ENCODE data around the gene UNC13A.
"Not testable (repeated sequence)": the region's sequence is repeated elsewhere in the genome, so short reads cannot be mapped to it uniquely, and the experiment has no call there.

UNC13A gene

DNA sequence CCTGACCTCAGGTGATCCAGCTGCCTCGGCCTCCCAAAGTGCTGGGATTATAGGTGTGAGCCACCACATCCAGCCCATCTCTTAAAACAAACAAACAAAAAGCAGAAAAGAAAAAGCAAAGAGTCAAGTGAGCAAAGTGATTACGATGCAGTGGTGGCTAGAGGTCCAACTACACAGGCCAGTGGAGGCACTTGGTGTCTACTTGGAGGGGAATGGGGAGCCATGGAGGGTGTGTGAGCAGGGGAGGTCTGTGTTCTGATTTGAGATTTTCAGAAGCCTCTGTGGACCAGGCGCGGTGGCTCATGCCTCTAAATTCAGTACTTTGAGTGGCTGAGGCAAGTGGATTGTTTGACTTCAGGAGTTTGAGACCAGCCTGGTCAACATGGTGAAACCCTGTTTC is 126.1 kb downstream of the UNC13A start:
- DNase-seq, result no peak

DNA sequence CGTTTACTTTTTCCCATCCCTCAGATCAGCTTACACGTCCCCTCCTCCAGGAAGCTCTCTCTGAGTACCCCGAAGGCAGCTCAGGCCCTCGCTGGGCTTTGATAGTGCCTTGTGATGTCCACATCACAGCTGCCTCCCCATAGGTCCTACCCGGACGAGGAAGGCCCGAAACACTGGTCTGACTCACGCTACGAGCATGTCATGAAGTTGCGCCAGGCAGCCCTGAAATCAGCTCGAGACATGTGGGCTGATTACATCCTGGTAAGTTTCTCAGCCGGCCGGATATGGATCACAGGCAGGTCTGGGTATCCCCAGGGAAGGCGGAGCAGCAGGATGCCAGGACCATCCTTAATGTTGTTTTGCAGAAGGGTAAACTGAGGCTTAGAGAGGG is 128.0 kb downstream of the UNC13A start:
- DNase-seq, result peak in 1 of 2 donors; percentile 55

DNA sequence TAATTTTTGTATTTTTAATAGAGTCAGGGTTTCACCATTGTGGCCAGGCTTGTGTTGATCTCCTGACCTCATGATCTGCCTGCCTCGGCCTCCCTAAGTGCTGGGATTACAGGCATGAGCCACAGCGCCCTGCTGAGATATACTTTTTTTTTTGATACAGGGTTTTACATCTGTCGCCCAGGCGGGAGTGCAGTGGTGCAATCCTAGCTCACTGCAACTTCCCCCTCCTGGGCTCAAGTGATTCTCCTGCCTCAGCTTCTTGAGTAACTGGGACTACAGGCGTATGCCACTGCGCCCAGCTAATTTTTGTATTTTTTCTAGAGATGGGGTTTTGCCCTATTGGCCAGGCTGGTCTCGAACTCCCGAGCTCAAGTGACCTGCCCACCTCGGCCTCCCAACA is 130.7 kb downstream of the UNC13A start:
- DNase-seq, result peak in 1 of 2 donors; percentile 51

DNA sequence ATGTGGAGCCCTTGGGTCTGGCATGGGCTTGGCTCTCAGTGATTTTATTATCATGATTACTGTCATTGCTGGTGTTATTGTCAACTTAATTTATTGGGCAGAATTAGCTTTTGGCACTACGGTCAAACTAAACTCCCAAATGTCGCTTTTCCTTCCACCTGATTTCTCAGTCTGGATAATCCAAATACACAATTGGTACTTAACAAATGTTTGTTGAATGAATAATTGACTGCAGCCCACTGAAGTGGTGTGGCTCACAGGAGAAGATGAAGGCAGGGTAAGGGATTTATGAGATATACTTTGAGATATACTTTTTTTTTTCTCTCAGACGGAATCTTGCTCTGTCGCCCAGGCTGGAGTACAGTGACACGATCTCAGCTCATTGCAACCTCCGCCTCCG is 131.2 kb downstream of the UNC13A start:
- no peak for DNase-seq

DNA sequence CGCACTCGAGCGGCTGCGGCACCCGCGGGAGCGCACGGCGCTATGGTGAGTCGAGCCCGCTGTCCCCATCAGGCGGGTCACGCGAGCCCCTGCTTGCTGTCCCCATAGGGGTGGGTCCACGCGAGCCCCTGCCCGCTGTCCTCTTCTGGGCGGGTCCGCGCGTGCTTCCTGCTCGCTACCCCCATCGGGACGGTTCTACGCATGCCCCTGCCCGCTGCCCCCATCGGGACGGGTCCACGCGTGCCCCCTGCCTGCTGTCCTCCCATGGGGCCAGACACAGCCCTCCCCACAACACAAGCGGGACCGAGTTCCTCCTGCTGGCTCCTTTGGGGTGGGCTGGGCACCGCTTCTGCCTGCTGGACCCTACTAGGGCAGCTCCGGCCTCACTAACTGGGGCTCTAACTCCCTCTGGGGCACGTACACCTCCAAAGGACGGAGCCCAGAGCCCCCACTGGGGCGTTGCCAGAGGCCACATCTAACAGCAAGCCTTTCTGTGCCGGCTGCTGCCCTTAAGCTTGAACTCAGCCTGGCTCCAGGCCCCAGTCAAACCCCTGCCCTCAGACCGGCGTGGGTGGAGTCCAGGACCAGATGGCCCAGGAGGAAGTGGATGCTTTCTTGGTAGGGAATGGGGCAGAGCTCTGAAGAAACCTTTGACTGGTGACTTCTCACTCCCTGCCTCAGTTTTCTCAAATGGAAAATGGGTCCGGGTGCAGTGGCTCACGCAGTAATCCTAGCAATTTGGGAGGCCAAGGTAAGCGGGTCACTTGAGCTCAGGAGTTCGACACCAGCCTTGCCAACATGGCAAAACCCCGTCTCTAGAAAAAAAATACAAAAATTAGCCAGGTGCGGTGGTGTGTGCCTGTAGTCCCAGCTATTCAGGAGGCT is 132.0 kb downstream of the UNC13A start:
- peak in 1 of 2 donors; percentile 39 for DNase-seq

DNA sequence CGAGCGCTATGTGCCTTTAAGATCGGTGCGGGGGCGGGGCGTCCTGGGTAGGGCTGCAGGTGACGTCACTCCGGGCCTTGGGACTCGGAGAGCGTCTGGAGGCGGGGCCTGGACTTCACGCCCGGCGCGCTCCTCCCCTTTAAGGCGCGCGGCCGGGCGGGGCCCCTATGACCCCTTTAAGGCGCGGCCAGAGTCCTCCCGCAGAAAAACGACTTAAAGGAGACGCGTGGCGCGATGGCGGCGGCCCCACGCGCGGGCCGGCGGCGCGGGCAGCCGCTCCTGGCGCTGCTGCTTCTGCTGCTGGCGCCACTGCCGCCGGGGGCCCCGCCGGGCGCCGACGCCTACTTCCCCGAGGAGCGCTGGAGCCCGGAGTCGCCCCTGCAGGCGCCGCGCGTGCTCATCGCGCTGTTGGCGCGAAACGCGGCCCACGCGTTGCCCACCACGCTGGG is 132.7 kb downstream of the UNC13A start, which contains the start of gene COLGALT1:
Gene COLGALT1 (plus strand): TSS at position 170 of the 449 bp plus-strand sequence. CDS start 65 bp downstream, at position 235.
- DNase-seq, result peak; percentile 97

DNA sequence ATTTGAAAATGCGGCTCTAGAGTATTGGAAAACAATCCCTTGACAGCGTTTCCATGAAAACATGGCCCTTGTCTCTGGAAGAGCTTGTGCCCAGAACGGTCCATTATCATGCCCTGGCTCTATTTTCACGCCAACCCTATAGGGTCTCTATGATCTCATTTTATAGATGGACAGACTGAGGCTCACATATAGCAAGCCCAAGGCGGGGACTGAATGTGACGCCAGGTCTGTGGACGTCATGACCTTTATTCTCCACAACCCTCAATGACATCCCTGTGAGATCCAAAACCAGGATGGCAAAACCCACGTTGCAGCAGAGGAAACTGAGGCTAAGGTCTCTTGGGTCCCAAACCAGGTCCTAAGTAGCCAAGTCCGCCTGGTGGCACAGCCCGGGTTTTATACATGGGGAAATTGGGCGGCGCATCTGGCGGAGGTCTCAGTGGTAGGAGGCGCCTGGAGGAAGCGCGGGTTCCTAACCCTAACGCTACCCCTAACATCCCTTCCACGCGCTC is 133.1 kb downstream of the UNC13A start:
- DNase-seq, result no peak

DNA sequence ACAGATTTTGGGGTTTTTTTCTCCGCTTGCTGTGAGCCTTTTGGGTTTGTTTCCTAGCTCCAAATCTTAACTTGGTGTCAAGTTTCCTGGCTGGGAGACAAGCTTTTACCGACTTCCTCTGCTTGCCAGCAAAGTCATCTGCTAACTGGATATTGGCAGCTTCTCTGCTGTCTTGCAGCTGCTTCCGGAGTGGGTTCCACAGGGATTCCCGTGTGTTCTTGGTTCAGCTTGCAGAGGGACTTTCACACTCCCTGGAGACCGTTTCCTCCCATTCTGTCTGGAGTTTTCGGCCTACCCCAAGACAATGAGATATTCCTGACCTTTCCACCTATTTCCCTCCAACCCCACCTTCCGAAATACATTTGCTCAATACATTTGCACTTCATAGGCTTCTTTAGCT is 134.9 kb downstream of the UNC13A start:
- no peak for DNase-seq

DNA sequence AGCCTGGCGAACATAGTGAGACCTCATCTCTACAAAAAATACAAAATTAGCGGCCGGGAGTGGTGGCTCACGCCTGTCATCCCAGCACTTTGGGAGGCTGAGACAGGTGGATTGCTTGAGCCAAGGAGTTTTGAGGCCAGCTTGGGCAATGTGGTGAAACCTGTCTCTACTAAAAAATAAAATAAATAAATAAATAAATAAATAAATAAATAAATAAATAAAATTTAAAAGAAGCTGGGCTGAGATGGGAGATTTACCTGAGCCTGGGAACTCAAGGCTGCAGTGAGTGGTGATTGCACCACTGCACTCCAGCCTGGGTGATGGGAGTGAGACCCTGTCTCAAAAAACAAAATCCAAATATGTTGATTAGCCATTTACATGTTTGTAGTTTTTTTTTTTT is 135.4 kb downstream of the UNC13A start:
- DNase-seq, result not testable (repeated sequence)

Data from CD4-positive, alpha-beta T cell treated with Interleukin-4 for 1 hour (primary cell).